AG09309 (cell line): ENCODE measurements around the gene UTF1.

ENCODE experiments used
- DNase-seq: peaks from one replicate; pipeline ENCODE4 v3.0.0-alpha.2; 2010; ENCODE audit warnings: low read depth
- H3K4me3 ChIP-seq: 2 replicates; pipeline ENCODE4 v1.5.1; 2011; ENCODE audit warnings: mild to moderate bottlenecking, low read depth, low read length, moderate library complexity; ENCODE audit not compliant: control insufficient read depth
- CTCF ChIP-seq: IDR thresholded peaks from 2 replicates; pipeline ENCODE4 v1.5.1; 2011; ENCODE audit warnings: mild to moderate bottlenecking, low read depth, low read length, inconsistent platforms; ENCODE audit not compliant: insufficient read depth, control insufficient read depth; ENCODE audit errors: missing control alignments

The UTF1 gene

GRCh38 chr10:133269367-133269766 lies 39.4 kb downstream of the UTF1 start:
- H3K4me3 ChIP-seq = no peak overlapping the region
- TF ChIP-seq CTCF = no peak
- DNase-seq = no peak

- no peak overlapping the region for H3K4me3 ChIP-seq
- no peak for TF ChIP-seq CTCF
- no peak for DNase-seq
These were observed 40.2 kb downstream of the UTF1 start for GRCh38 chr10:133270204-133270603.

- DNase-seq = no peak
- H3K4me3 ChIP-seq = no peak overlapping the region
- TF ChIP-seq CTCF = no peak
These were observed 40.8 kb downstream of the UTF1 start for GRCh38 chr10:133270773-133271297.

GRCh38 chr10:133271521-133272300 lies 41.7 kb downstream of the UTF1 start:
- TF ChIP-seq CTCF = no peak
- no peak overlapping the region for H3K4me3 ChIP-seq
- DNase-seq = no peak

- H3K4me3 ChIP-seq = no peak overlapping the region
- TF ChIP-seq CTCF = no peak
- no peak for DNase-seq
These were observed 42.4 kb downstream of the UTF1 start for GRCh38 chr10:133272301-133272963.

- DNase-seq = no peak
- TF ChIP-seq CTCF = no peak
- H3K4me3 ChIP-seq = no peak overlapping the region
These were observed 43.0 kb downstream of the UTF1 start for GRCh38 chr10:133272964-133273420.
